Parathyroid adenoma (tissue), 2 donors: ENCODE data around the gene FANCC.

Experiments used
- H2AFZ ChIP-seq: fragments of 300-600 bp; sonication (generic); one replicate; pipeline ENCODE4 v1.7.0; 2017; ENCODE audit warnings: antibody characterized with exemption, mild to moderate bottlenecking
- H3K27ac ChIP-seq: fragments of 300-600 bp; sonication (generic); one replicate; pipeline ENCODE4 v1.7.0; 2017
- H3K27me3 ChIP-seq: fragments of 300-600 bp; sonication (generic); one replicate; pipeline ENCODE4 v1.7.0; 2017; ENCODE audit warnings: low read length; ENCODE audit not compliant: control insufficient read depth, insufficient read depth
- H3K36me3 ChIP-seq: fragments of 300-600 bp; sonication (generic); one replicate; pipeline ENCODE4 v1.7.0; 2017; ENCODE audit warnings: low read length; ENCODE audit not compliant: control insufficient read depth, insufficient read depth
- H3K4me1 ChIP-seq: fragments of 300-600 bp; sonication (generic); one replicate; pipeline ENCODE4 v1.7.0; 2017; ENCODE audit warnings: control low read depth
- H3K4me2 ChIP-seq: fragments of 300-600 bp; sonication (generic); one replicate; pipeline ENCODE4 v1.7.0; 2017; ENCODE audit warnings: low read length
- H3K4me3 ChIP-seq: fragments of 300-600 bp; sonication (generic); one replicate; pipeline ENCODE4 v1.7.0; 2017; ENCODE audit warnings: low read depth, low read length
- H3K79me2 ChIP-seq: fragments of 300-600 bp; sonication (generic); one replicate; pipeline ENCODE4 v1.7.0; 2017; ENCODE audit warnings: control low read depth
- H3K9ac ChIP-seq: fragments of 300-600 bp; sonication (generic); one replicate; pipeline ENCODE4 v1.7.0; 2017; ENCODE audit warnings: mild to moderate bottlenecking
- H3K9me3 ChIP-seq: fragments of 300-600 bp; sonication (generic); one replicate; pipeline ENCODE4 v1.7.0; 2017; ENCODE audit warnings: low read length; ENCODE audit not compliant: control insufficient read depth
- CTCF ChIP-seq: fragments of 300-600 bp; sonication (generic); IDR thresholded peaks from one replicate; pipeline ENCODE4 v1.7.0; 2017; ENCODE audit warnings: antibody characterized with exemption, mild to moderate bottlenecking
- donor health status: primary hyperparathyroidism.

FANCC gene

GRCh38 chr9:95265960-95266359, 51.5 kb downstream of the FANCC start:
- Histone ChIP-seq H3K27ac (no peak overlapping the region), H3K36me3 (no peaks in the 10 kb centered on the region), H3K79me2 (no peaks in the 10 kb centered on the region), H3K4me3 (no peak overlapping the region), H3K9ac (no peak overlapping the region), H3K4me1 (no peaks in the 10 kb centered on the region), H3K9me3 (no peaks in the 10 kb centered on the region), H2AFZ (no peak overlapping the region), H3K27me3 (no peaks in the 10 kb centered on the region), H3K4me2 (no peak overlapping the region)
- TF ChIP-seq CTCF, result no peak

GRCh38 chr9:95264954-95265615, 52.4 kb downstream of the FANCC start:
- Histone ChIP-seq H2AFZ (no peak overlapping the region), H3K9me3 (no peaks in the 10 kb centered on the region), H3K79me2 (no peaks in the 10 kb centered on the region), H3K4me2 (no peak overlapping the region), H3K9ac (no peak overlapping the region), H3K27me3 (no peaks in the 10 kb centered on the region), H3K36me3 (no peaks in the 10 kb centered on the region), H3K4me3 (no peak overlapping the region), H3K27ac (no peak overlapping the region), H3K4me1 (no peaks in the 10 kb centered on the region)
- TF ChIP-seq CTCF, result peak; percentile 10

GRCh38 chr9:95261890-95262289, 55.6 kb downstream of the FANCC start:
- TF ChIP-seq CTCF, result no peak
- Histone ChIP-seq H3K4me2 (no peak overlapping the region), H3K27me3 (no peaks in the 10 kb centered on the region), H2AFZ (no peak overlapping the region), H3K79me2 (no peaks in the 10 kb centered on the region), H3K36me3 (no peaks in the 10 kb centered on the region), H3K27ac (no peak overlapping the region), H3K4me3 (no peak overlapping the region), H3K9ac (no peak overlapping the region), H3K9me3 (no peaks in the 10 kb centered on the region), H3K4me1 (no peaks in the 10 kb centered on the region)

GRCh38 chr9:95250462-95251221, 66.9 kb downstream of the FANCC start:
- Histone ChIP-seq H3K4me1 (no peaks in the 10 kb centered on the region), H3K9ac (no peak overlapping the region), H3K4me2 (no peak overlapping the region), H2AFZ (no peak overlapping the region), H3K27ac (no peak overlapping the region), H3K4me3 (no peak overlapping the region), H3K9me3 (no peaks in the 10 kb centered on the region), H3K27me3 (no peaks in the 10 kb centered on the region), H3K79me2 (no peaks in the 10 kb centered on the region), H3K36me3 (no peaks in the 10 kb centered on the region)
- TF ChIP-seq CTCF, result no peak

- no peak overlapping the region for H3K9ac ChIP-seq
- no peak for TF ChIP-seq CTCF
- no peak overlapping the region for H3K4me3 ChIP-seq
- no peaks in the 10 kb centered on the region for H3K4me1 ChIP-seq
- no peaks in the 10 kb centered on the region for H3K79me2 ChIP-seq
- no peaks in the 10 kb centered on the region for H3K27me3 ChIP-seq
- no peak overlapping the region for H2AFZ ChIP-seq
- no peak overlapping the region for H3K27ac ChIP-seq
- H3K36me3 ChIP-seq, result no peaks in the 10 kb centered on the region
- H3K4me2 ChIP-seq, result no peak overlapping the region
- H3K9me3 ChIP-seq, result no peaks in the 10 kb centered on the region
Observed at GRCh38 chr9:95249986-95250385, 67.5 kb downstream of the FANCC start.
